ENCODE measurements around the gene GCSAML.

GRCh38 chr1:247557926-247558674 lies 9.2 kb downstream of the GCSAML start:
- no peak for TF ChIP-seq CTCF (IDR thresholded peaks at IDR 0.05; ENCODE audit: borderline replicate concordance, extremely low read depth, low read length, poor library complexity, severe bottlenecking)
- TF ChIP-seq EZH2 (IDR thresholded peaks at IDR 0.05; ENCODE audit: borderline replicate concordance, low read depth, low read length, severe bottlenecking), result no peak
